Dedifferentiated amniotic fluid mesenchymal stem cell (primary cell): ENCODE measurements around the gene QKI.
"Not testable (repeated sequence)": the region's sequence is repeated elsewhere in the genome, so short reads cannot be mapped to it uniquely, and the experiment has no call there.

Source experiments
- DNase-seq: peaks from one replicate; pipeline ENCODE4 v3.0.0-alpha.2; 2016; ENCODE audit errors: extremely low spot score

Gene QKI

DNA sequence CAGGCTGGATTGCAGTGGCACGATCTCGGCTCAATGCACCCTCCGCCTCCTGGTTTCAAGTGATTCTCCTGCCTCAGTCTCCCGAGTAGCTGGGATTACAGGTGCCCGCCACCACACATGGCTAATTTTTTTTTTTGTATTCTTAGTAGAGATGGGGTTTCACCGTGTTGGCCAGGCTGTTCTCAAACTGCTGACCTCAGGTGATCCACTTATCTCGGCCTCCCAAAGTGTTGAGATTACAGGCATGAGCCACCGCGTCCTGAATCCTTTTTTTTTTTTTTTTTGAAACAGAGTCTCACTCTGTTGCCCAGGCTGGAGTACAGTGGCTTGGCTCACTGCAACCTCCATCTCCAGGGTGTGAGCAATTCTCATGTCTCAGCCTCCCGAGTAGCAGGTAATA lies 24.9 kb downstream of the QKI start:
- DNase-seq = not testable (repeated sequence)

DNA sequence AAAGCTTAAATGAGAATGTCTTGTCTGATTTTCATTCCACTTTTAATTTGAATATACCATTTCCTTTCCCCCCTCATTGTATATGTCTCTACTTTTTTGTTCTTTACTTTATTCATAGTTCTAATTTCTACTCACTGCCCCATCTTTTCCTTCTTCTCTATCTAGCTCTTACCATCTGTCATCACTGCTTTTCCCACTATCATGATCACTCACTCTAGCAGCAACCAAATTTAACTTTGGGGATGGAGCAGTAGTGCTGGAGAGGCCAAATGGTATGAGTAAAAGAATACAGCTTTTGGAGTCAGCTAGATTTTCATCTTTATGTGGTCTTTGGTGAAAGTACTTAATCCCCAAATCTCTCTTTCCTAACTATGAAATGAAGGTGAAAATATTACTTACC lies 25.5 kb downstream of the QKI start:
- DNase-seq = no peak

DNA sequence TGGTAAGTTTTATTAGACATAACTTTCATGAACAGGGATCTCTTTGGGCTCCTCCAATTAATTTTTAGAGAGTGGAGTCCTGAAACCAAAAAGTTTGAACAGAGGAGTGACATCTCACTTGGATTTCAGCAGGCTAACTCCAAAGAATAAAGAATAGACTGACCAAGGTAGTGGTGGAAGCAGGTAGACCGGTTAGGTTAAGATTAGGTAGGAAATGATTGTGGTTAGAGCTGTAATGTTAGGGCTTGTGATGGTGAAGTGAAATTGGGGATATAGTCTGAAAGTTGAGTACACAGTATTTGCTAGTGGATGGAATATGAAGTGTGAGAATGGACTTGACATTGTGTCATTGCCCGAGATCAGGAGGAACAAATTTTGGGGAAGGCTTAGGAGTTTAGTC lies 27.8 kb downstream of the QKI start:
- no peak for DNase-seq

DNA sequence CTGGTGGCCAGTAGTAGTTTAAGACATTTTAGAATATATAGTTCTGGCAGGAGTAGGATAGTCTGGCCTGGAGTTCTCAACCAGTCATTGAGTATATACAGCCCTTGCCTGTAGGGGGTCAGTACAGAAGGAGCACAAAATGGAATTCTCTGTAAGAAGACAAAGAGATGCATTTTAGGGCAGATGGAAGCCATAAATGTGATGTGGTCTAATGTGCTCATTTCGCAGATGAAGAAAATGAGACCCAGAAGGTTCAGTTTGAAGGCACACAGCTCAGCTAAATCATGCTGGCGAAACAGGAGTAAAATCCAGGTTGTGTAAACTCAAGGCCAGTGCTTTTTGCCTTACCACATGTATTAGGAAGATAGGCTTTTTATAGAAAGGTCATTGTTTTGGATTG lies 29.6 kb downstream of the QKI start:
- DNase-seq = no peak

DNA sequence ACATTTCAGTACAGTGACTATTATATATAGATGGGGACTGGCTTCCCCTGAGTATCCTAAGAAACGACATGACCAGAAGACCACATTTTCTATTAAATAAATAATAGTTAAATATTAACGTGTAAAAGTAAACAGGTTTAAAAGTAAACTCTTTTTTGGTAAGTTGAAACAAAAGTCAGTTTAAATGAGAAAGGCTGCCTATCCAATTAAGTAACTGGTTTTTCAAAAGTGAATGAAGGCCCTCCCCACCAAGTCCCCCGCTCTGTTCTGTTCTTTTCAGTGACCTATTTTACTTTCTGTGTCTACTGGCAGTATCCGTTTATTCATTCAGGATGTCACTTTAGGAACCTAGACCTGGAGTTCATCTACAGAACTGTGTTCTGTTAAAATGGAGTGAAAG lies 32.0 kb downstream of the QKI start:
- DNase-seq = no peak

DNA sequence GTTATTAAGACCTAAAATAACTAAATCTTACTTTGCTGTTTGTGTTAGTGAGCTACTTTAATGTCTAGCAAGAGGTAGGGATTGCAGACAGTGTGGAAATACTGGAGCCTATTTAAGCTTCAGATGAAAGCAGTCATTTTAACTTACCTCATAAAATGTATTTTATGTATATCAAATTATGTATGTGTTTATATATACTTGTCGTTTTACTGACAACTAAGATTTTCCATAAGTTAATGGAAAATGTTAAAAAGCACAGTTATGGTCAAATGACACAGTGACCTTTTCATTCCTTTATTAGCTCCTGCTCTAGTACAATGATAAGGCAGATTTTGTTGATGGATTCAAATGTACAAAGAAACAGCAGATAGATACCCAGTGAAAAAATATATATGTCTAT lies 34.6 kb downstream of the QKI start:
- no peak for DNase-seq

DNA sequence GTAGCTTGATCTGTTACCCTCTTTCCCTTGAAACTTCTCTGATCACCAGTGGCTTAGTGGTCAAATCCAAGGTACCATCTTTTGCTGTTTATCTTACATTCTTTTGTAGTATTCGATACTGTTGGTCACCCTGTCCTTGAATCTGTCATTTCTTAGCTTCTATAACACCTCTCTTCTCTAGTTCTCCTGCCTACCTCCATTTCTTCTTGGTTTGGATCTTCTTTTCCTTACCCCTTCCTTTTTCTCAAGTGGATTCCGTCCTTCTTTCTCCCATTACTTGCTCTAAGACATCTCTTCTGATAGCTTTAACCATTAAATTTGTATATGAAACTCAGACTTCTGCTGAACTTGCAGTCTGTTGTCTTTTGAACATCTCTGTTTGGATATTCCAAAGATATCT lies 39.9 kb downstream of the QKI start:
- no peak for DNase-seq

DNA sequence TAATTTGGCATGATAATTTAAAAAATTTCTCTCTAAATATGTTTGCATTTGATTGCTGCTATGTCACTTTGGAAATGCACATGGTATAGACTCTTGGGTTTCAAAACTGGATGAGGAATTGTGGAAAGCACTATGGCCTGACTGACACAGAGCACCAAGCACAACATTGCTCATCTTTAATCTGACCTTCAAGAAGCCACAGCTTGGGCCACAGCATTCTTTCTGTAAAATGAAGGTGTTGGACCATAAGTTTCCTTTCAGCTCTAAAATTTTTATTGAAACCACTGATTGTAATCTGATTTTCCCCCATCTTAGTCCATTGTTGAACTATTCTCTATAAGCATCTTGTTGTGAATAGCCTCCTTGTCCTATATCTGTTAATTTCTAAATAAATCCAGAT lies 41.0 kb downstream of the QKI start:
- DNase-seq = no peak

DNA sequence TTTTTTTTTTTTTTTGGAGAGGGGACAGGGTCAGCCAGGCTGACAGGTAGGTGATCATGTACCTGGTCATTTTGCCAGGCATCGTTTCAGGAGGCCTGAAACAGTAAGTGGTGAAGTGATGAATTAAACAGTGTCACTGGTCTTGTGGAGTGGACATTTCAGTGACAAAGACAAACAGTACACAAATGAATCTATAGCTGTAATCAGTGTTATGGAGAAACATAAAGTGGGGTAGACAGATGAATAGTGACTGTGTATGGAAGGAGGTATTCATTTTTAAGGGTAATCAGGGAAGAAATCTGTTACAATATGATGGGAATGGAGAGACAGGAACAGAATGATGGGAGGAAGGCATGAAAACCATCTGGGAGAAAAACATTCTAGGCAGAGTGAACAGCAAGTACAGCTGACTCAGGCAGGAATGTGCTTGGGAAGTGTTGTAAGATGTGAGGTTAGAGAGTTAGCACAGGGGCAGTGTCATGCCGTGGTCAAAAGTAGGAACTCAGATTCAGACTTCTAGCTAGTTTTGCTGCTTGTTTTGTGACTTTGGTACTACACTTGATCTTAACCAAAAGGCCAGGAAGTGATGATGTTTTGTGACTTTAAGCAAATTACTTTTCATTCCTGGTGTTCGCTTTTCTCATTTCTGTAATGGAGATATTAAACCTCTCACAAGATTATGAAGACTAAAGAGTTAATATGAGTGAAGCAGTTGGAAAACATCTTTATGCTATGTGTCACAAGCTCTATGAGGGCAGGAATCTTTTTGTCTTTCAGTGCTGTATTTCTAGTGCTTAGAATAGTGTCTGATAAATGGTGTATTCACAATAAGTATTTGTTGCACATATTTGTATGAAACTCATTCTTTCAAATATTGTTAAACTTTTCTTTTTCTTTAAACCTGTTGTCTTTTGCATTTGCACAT lies 43.4 kb downstream of the QKI start:
- peak; percentile 57 for DNase-seq

DNA sequence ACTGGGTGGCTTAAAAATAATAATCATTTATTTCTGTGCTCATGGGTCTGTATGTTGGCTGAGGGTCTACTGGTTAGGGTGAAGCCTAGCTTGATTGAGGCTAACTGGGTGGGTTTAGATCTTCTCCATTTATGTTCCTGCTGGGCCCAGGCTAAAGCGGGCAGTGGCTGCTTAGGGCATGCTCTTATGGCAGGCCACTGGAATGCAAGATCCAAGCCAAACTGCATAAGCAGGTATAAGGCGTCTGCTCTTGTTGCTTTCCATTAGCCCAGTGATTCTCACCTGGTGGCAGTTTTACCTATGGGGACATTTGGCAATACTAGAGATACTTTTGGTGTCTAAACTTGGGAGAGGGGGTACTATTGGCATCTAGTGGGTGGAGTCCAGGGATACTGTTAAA lies 44.5 kb downstream of the QKI start:
- DNase-seq = no peak

DNA sequence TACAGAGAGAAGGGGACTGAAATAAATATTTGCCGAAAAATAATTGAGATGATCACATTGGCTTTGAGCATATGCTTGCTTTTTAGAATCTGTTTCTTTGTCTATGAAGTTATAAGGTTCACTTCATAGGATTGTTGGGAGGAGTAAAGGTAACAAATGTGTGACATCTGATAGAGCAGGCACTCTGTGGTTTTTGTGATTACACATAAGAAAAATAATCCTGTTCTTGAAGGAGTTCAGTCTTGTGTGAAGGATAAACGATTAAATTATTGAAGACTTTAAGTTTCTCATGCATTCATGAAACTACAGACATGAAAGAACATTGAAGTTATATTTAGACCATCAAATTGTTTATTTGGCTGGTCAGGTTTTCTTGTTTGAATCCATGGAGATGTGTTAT lies 45.0 kb downstream of the QKI start:
- DNase-seq = no peak

DNA sequence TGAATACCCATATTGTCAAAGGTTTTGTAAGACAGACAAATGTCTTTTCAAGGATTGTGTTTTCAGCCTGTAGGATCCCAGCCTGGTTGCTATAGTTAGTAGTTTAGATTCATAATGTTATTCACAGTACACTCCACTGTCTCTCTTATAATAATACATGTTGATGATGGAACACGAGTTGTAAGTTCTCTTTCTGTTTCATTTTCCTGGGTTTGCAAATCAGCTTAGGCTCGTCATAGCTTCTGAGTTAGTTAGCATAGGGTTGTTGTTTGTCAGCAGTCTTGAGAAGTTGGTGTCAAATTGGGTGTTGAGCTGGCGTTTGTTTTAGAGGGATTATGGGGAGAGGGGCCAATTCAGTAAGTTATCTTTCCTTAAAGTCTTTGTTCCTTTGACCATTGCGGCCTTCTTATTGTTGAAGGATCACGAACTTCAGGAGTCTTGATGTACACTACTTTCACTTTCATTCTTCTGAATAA lies 45.8 kb downstream of the QKI start:
- DNase-seq = no peak

DNA sequence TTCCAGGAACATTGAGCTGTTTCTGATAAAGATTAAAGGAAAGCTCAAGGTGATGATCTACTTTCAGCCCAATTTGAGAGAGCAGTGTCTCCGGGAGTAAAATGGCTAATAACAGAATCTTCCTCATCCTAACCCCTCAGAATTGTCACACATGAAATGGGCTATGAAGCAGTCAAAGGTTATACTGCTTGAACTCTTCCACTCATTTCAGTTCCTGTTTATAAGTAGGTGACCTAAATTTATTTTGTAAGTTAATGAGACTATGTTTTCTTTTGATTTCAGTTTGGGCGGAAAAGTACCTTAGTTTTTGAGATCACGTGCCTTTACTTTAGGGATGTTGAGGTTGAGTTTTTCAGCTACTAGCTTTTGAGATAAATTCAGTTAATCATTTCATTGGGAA lies 47.2 kb downstream of the QKI start:
- no peak for DNase-seq

DNA sequence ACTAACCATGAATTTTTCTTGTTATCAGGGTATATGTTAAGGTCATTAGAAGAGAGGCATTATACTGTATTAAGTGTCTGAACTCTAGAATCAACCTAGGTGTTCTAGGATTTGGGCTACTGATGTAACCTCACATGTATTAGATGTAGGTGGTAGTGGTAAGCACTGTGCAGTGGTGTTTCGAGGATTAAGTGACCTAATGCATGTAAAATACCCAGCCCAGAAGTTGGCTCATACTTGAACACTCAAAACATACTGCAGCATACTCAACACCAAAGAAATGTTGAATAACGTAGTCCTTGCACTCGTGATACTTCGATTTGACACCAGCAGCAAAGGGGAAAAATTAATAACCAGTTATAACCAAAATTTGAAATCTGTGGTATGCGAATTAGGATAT lies 48.7 kb downstream of the QKI start:
- DNase-seq = no peak

DNA sequence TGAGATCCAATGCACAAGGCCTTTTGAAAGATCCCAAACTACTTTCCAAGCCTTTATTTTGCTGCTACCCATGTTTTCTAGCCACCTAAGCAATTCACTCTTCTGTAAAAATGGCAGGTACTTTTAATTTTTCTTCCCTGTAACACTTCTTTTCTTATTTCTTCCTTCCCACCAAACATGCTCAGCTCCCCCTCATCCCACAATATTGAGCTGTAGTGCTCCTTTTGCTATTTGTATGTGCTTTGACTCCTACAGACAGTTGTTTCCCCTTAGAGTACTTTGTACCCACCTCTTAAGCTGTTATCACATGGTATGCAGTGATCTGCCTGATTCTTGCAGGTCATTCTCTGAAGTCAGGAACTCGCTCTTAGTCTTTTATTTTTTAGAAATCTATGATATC lies 49.3 kb downstream of the QKI start:
- DNase-seq = no peak

DNA sequence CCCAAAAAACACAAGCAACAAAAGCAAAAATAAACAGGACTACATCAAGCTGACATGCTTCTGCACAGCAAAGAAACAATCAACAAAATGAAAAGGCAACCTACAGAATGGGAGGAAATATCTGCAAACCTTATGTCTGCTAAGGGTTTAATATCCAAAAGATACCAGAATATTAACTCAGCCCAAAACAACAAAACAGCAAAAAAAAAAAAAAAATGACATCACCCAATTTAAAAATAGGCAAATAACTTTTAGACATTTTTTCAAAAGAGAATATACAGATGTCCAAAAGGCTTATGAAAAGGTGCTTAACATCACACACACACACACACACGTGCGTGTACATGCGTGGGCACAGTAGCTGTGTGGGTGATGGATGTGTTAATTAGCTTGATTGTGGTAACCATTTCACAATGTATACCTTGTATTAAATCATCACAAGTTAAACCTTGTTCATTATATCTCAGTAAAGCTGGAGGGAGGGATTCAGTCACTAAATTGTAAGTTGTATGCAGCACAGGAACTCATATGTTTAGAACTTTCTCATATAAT lies 52.4 kb downstream of the QKI start:
- DNase-seq = no peak

DNA sequence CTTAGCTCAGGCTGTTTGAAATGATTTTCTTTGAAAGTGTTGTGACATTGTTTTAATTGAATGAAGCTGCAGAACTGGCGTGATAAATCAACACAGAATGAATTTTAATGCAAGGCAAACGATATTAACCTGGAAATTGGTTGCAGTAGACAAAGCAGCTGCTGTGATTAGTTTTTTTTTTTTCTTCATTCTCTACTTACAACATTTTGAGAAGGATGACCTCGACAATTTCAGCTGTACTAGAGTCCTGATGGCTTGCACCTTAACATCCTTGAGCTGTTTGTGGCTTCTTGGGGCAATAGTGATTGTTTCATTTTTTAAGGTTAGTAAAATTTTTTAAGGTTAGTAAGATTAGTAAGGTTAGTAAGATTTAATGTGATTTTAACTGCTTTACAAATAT lies 54.2 kb downstream of the QKI start:
- DNase-seq = no peak

DNA sequence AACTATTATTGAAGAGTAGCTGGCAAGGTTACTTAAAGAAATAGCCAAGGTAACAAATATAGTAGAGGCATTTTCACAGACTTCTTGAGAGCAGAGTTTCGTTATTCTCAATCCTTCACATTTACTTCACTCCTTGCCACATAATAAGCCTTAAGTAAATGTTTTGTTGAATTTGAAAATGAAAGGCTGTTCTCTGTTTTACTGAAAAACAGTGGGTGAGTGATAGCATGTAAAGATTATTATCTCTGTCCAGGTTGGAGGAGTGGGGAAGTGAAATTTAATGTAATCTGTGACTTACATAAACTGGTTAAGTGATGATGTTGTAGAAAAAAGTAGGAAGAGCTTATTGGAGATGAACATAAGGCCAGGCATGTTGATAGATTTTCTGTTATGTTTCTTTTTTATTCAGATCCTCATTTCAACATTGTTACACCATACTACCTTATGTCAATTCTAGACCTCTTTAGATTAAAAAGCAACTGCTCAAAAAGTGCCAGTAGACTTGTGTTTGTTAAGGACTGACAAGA lies 55.0 kb downstream of the QKI start:
- DNase-seq = no peak

DNA sequence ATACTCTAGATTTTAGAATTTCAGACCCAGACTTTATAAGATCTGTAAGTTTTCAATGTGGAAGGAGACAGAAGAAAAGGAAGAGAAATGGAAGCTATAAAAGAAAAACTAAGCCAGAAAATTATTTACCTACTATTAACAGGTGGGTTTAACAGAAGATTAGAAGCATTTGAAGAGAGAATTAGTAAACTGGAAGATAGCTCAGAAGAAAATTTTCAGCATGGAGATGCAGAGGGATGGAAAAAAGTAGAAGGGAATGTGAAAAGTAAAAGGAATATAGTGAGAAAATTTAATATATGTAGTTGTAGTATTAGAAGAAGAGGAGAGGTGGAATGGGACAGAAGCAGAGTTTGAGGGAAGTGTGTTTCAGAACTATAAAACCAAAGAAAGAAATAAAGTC lies 56.1 kb downstream of the QKI start:
- DNase-seq = no peak

DNA sequence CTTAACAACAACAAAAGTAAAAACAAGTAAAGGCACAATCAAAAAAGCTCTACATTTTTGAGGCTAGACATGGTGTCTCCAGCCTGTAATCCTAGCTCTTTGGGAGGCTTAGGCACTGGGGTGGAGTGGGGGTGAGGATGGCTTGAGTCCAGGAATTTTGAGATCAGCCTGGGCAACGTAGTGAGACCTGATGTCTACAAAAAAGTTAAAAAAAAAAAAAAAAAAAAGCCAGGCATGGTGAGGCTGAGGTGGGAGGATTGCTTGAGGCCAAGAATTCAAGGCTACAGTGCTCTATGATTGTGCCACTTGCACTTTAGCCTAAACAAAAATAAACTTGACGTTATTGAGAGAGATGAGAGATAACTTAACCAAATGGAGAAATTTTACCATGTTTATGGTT lies 60.1 kb downstream of the QKI start:
- no peak for DNase-seq

DNA sequence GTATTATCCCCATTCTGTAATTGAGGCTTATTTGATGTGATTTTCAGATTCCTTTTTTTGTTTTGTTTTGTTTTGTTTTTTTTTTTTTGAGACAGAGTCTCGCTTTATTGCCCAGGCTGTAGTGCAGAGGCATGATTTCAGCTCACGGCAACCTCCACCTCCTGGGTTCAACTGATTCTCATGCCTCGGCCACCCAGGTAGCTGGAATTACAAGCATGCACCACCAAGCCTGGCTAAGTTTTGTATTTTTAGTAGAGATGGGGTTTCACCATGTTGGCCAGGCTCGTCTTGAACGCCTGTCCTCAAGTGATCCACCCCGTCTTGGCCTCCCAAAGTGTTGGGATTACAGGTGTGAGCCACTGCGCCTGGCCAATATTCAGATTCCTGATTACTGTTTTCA lies 62.4 kb downstream of the QKI start:
- not testable (repeated sequence) for DNase-seq

DNA sequence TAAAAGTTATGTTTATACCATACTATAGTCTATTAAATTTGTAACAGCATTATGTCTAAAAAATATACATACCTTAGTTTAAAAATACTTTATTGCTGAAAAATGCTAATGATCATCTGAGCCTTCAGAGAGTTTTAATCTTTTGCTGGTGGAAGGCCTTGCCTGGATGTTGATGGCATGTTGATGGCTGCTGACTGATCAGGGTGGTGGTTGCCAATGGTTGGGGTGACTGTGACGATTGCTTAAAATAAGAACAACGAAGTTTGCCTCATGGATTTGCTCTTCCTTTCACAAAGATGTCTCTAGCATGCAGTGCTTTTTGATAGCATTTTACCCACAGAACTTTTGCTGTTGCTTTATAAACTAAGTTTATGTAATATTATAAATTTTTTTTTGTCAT lies 68.6 kb downstream of the QKI start:
- DNase-seq = no peak

DNA sequence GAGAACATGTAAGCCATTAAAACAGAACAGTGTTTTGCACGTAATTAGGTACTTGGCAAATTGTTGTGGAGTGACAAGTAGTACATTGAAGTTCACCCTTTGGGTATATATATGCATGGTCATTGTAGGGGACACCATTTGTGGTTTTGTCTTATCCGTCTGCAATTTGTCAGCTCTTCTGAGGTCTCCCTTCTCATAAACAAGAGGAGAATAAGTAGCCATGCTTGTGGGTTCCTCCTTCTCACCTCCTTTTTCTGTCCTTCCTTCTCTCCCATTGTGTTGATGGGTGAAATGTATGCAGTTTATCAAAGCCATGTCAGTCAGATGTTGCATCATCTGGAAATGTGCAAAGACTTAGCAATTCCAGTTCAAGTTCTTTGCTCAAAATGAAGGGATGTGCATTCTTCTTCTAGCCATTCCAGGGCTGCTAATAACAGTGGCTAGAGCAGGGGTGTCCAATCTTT lies 70.9 kb downstream of the QKI start:
- DNase-seq = no peak
